WTC11 (cell line): ENCODE data around the gene CFAP157. TPM values are rescaled to one million over a fixed set of nuclear protein-coding genes. Genes with fewer than 3 reads are reported as not detected.

Source experiments
- ATAC-seq: fragments of 200-7000 bp; cut with Tn5 transposase; 2 replicates; pipeline ENCODE4 v1.10.0; 2021; ENCODE audit warnings: mild to moderate bottlenecking, moderate library complexity
- CTCF ChIA-PET: fragments of 300-600 bp; sonication (Branson Sonifier 250); formaldehyde crosslinking; loops from one replicate; lab custom pipeline; 2021; ENCODE audit warnings: antibody characterized with exemption; lab: Charles Lee
- POLR2A ChIA-PET: fragments of 350-600 bp; sonication (Branson Sonifier 250); formaldehyde crosslinking; loops from one replicate; lab custom pipeline; 2021; ENCODE audit warnings: antibody characterized with exemption; lab: Charles Lee
- DNase-seq: peaks from one replicate; pipeline ENCODE4 v3.0.0; 2021; ENCODE audit warnings: low spot score
- H3K27ac Mint-ChIP-seq: 2 replicates; pipeline ENCODE4 v1.8.0; 2021; ENCODE audit warnings: mixed read lengths
- H3K27me3 Mint-ChIP-seq: 2 replicates; pipeline ENCODE4 v1.8.0; 2021; ENCODE audit warnings: low read depth, mild to moderate bottlenecking, moderate library complexity, mixed read lengths
- H3K36me3 Mint-ChIP-seq: 2 replicates; pipeline ENCODE4 v1.8.0; 2021; ENCODE audit warnings: mixed read lengths
- H3K4me1 Mint-ChIP-seq: 2 replicates; pipeline ENCODE4 v1.8.0; 2022; ENCODE audit warnings: mixed read lengths
- H3K4me3 Mint-ChIP-seq: 2 replicates; pipeline ENCODE4 v1.8.0; 2021; ENCODE audit warnings: mild to moderate bottlenecking, moderate library complexity, mixed read lengths
- H3K9me3 Mint-ChIP-seq: 2 replicates; pipeline ENCODE4 v1.8.0; 2021; ENCODE audit warnings: mixed read lengths
- CBFB ChIP-seq: sonication (generic); formaldehyde crosslinking; IDR thresholded peaks from 2 replicates; pipeline ENCODE4 v1.8.1; 2022; ENCODE audit warnings: mild to moderate bottlenecking, low read depth, missing genetic modification reagents
- CREM ChIP-seq: sonication (generic); formaldehyde crosslinking; IDR thresholded peaks from 2 replicates; pipeline ENCODE4 v1.8.1; 2022; ENCODE audit warnings: mild to moderate bottlenecking, missing genetic modification reagents, moderate library complexity
- E2F4 ChIP-seq: sonication (generic); formaldehyde crosslinking; IDR thresholded peaks from 2 replicates; pipeline ENCODE4 v1.8.1; 2022; ENCODE audit warnings: low read depth, mild to moderate bottlenecking, moderate library complexity, missing genetic modification reagents, borderline replicate concordance
- FOXJ3 ChIP-seq: sonication (generic); formaldehyde crosslinking; IDR thresholded peaks from 2 replicates; pipeline ENCODE4 v1.9.0; 2021; ENCODE audit warnings: missing genetic modification reagents, mild to moderate bottlenecking, borderline replicate concordance
- GABPB1 ChIP-seq: sonication (generic); formaldehyde crosslinking; IDR thresholded peaks from 2 replicates; pipeline ENCODE4 v1.8.1; 2023; ENCODE audit warnings: mild to moderate bottlenecking, missing genetic modification reagents
- HMGA2 ChIP-seq: fragments of 250-450 bp; sonication (Bioruptor Pico); IDR thresholded peaks from 2 replicates; pipeline ENCODE4 v1.4.0; 2021; ENCODE audit warnings: mild to moderate bottlenecking, moderate library complexity
- HMGXB4 ChIP-seq: sonication (generic); formaldehyde crosslinking; IDR thresholded peaks from 2 replicates; pipeline ENCODE4 v1.8.1; 2023; ENCODE audit warnings: mild to moderate bottlenecking, moderate library complexity, missing genetic modification reagents
- IRF2 ChIP-seq: sonication (generic); formaldehyde crosslinking; IDR thresholded peaks from 2 replicates; pipeline ENCODE4 v1.8.0; 2022; ENCODE audit warnings: low read depth, missing genetic modification reagents, borderline replicate concordance
- JAZF1 ChIP-seq: fragments of 250-450 bp; sonication (Bioruptor Pico); IDR thresholded peaks from 2 replicates; pipeline ENCODE4 v1.9.0; 2021; ENCODE audit warnings: moderate library complexity, mild to moderate bottlenecking, inconsistent platforms
- JUN ChIP-seq: sonication (generic); formaldehyde crosslinking; IDR thresholded peaks from 2 replicates; pipeline ENCODE4 v1.8.0; 2023; ENCODE audit warnings: mild to moderate bottlenecking, missing genetic modification reagents
- MYBL2 ChIP-seq: sonication (generic); formaldehyde crosslinking; IDR thresholded peaks from 2 replicates; pipeline ENCODE4 v1.8.1; 2023; ENCODE audit warnings: mild to moderate bottlenecking, moderate library complexity, missing genetic modification reagents
- NR2C2 ChIP-seq: sonication (generic); formaldehyde crosslinking; IDR thresholded peaks from 2 replicates; pipeline ENCODE4 v1.8.0; 2022; ENCODE audit warnings: mild to moderate bottlenecking, missing genetic modification reagents
- PRDM15 ChIP-seq: sonication (generic); formaldehyde crosslinking; IDR thresholded peaks from 2 replicates; pipeline ENCODE4 v1.8.0; 2022; ENCODE audit warnings: missing genetic modification reagents
- SOX15 ChIP-seq: fragments of 250-450 bp; sonication (Bioruptor Pico); IDR thresholded peaks from 2 replicates; pipeline ENCODE4 v1.9.0; 2021; ENCODE audit warnings: mild to moderate bottlenecking
- SP1 ChIP-seq: sonication (generic); formaldehyde crosslinking; conservative IDR thresholded peaks from 2 replicates; pipeline ENCODE4 v1.8.1; 2022; ENCODE audit warnings: missing genetic modification reagents
- TCF7 ChIP-seq: sonication (generic); formaldehyde crosslinking; IDR thresholded peaks from 2 replicates; pipeline ENCODE4 v1.8.0; 2022; ENCODE audit warnings: mild to moderate bottlenecking, low read depth, missing genetic modification reagents, moderate library complexity
- TEAD1 ChIP-seq: sonication (generic); formaldehyde crosslinking; IDR thresholded peaks from 2 replicates; pipeline ENCODE4 v1.8.0; 2022; ENCODE audit warnings: mild to moderate bottlenecking, missing genetic modification reagents
- USF1 ChIP-seq: sonication (generic); formaldehyde crosslinking; IDR thresholded peaks from 2 replicates; pipeline ENCODE4 v1.8.0; 2022; ENCODE audit warnings: mild to moderate bottlenecking, missing genetic modification reagents
- ZMAT4 ChIP-seq: fragments of 250-450 bp; sonication (Bioruptor Pico); IDR thresholded peaks from 2 replicates; pipeline ENCODE4 v1.9.0; 2021; ENCODE audit warnings: mild to moderate bottlenecking
- ZNF219 ChIP-seq: sonication (generic); formaldehyde crosslinking; IDR thresholded peaks from 2 replicates; pipeline ENCODE4 v1.8.0; 2023; ENCODE audit warnings: missing genetic modification reagents, mild to moderate bottlenecking, borderline replicate concordance
- ZNF317 ChIP-seq: sonication (generic); formaldehyde crosslinking; IDR thresholded peaks from 2 replicates; pipeline ENCODE4 v1.8.1; 2023; ENCODE audit warnings: low read depth, mild to moderate bottlenecking, moderate library complexity, missing genetic modification reagents, borderline replicate concordance
- ZNF396 ChIP-seq: fragments of 250-450 bp; sonication (Bioruptor Pico); IDR thresholded peaks from 2 replicates; pipeline ENCODE4 v1.8.0; 2021; ENCODE audit warnings: mild to moderate bottlenecking, moderate library complexity, borderline replicate concordance
- ZNF423 ChIP-seq: fragments of 250-450 bp; sonication (Bioruptor Pico); IDR thresholded peaks from 2 replicates; pipeline ENCODE4 v2.1.2; 2022; ENCODE audit warnings: mild to moderate bottlenecking, moderate library complexity
- total RNA-seq: library from RNA; stranded (reverse); gene quantifications from 3 replicates; pipeline ENCODE4 v1.2.3, GENCODE V29; 2021

CFAP157 gene
- total RNA-seq, 1 experiment from 2014 or later = 0.22 TPM

GRCh38 chr9:127744398-127745110 lies 37.8 kb downstream of the CFAP157 start:
- ChIA-PET CTCF (interaction anchor here (0.6 to 2.5 kb wide), 9 partner anchors 10 to 330 kb away, joined by 3 to 11 read pairs (median 4); partner anchors contain the start of gene TOR2A), POLR2A (interaction anchor here (0.7 kb wide), 1 partner anchor 234 kb away, joined by 4 read pairs; no protein-coding TSS in a partner anchor)
- no peak for DNase-seq
- Mint-ChIP-seq H3K9me3 (no peaks in the 10 kb centered on the region), H3K4me1 (peaks cover 6% of the 10 kb centered on the region)
- ATAC-seq = no peak
- no peak for TF ChIP-seq JUN (CRISPR knock-in tag)
- TF ChIP-seq ZNF396 (CRISPR knock-in tag) = no peak
- TF ChIP-seq GABPB1 = no peak
- no peak for TF ChIP-seq TCF7 (CRISPR knock-in tag)
- TF ChIP-seq JAZF1 (CRISPR knock-in tag) = no peak
- TF ChIP-seq, all 79 proteins: peak for 0
- Mint-ChIP-seq H3K4me3 (no peak overlapping the region), H3K27ac (no peak overlapping the region), H3K27me3 (peaks cover 11% of the 10 kb centered on the region), H3K36me3 (no peaks in the 10 kb centered on the region)

GRCh38 chr9:127746959-127747569 lies 40.3 kb downstream of the CFAP157 start:
- Mint-ChIP-seq H3K4me1 (0 out of 2 replicates have a peak, but pooled peaks cover 3% of the 10 kb centered on the region), H3K27ac (no peak overlapping the region), H3K27me3 (peaks cover 10% of the 10 kb centered on the region), H3K4me3 (no peak overlapping the region), H3K9me3 (no peaks in the 10 kb centered on the region), H3K36me3 (no peaks in the 10 kb centered on the region)
- ChIA-PET CTCF (interaction anchor here (0.5 to 1.6 kb wide), 10 partner anchors 10 to 239 kb away, joined by 3 to 9 read pairs (median 3); partner anchors contain the start of genes CDK9 and TOR2A), POLR2A (no interaction called here)
- peak; percentile 3; the same call in 1 of the 2 replicates for ATAC-seq
- DNase-seq = no peak
- TF ChIP-seq E2F4 = no peak
- no peak for TF ChIP-seq ZNF396 (CRISPR knock-in tag)
- TF ChIP-seq IRF2 (CRISPR knock-in tag) = no peak
- no peak for TF ChIP-seq MYBL2 (CRISPR knock-in tag)
- no peak for TF ChIP-seq JAZF1 (CRISPR knock-in tag)
- no peak for TF ChIP-seq FOXJ3
- no peak for TF ChIP-seq NR2C2 (CRISPR knock-in tag)
- no peak for TF ChIP-seq CREM (CRISPR knock-in tag)
- no peak for TF ChIP-seq JUN (CRISPR knock-in tag)
- no peak for TF ChIP-seq TEAD1 (CRISPR knock-in tag)
- TF ChIP-seq HMGXB4 (CRISPR knock-in tag) = no peak
- no peak for TF ChIP-seq ZMAT4 (CRISPR knock-in tag)

GRCh38 chr9:127749090-127749787 lies 42.5 kb downstream of the CFAP157 start:
- ATAC-seq (no peak), DNase-seq (no peak)
- Mint-ChIP-seq H3K4me3 (no peak overlapping the region), H3K36me3 (no peaks in the 10 kb centered on the region), H3K4me1 (0 out of 2 replicates have a peak, but pooled peaks cover 3% of the 10 kb centered on the region), H3K27me3 (peaks cover 31% of the 10 kb centered on the region), H3K9me3 (no peaks in the 10 kb centered on the region), H3K27ac (no peak overlapping the region)
- ChIA-PET POLR2A (no interaction called here), CTCF (interaction anchor here (1.1 kb wide), 1 partner anchor 14 kb away, joined by 3 read pairs; the partner anchor contains the start of gene TOR2A)
- no peak for TF ChIP-seq NR2C2 (CRISPR knock-in tag)
- no peak for TF ChIP-seq ZNF423 (CRISPR knock-in tag)
- no peak for TF ChIP-seq USF1
- TF ChIP-seq PRDM15 = no peak
- TF ChIP-seq SOX15 (CRISPR knock-in tag) = no peak
- no peak for TF ChIP-seq HMGA2 (CRISPR knock-in tag)
- TF ChIP-seq ZNF219 (CRISPR knock-in tag) = no peak
- no peak for TF ChIP-seq CBFB (CRISPR knock-in tag)
- TF ChIP-seq SP1 (CRISPR knock-in tag) = no peak
- no peak for TF ChIP-seq ZNF317 (CRISPR knock-in tag)
